Measurements from ENCODE around the gene IL2RA.

GRCh38 chr10:6088721-6089333 lies 26.7 kb upstream of the IL2RA start, which contains the start of gene RBM17:
- TF ChIP-seq, protein P1, sequence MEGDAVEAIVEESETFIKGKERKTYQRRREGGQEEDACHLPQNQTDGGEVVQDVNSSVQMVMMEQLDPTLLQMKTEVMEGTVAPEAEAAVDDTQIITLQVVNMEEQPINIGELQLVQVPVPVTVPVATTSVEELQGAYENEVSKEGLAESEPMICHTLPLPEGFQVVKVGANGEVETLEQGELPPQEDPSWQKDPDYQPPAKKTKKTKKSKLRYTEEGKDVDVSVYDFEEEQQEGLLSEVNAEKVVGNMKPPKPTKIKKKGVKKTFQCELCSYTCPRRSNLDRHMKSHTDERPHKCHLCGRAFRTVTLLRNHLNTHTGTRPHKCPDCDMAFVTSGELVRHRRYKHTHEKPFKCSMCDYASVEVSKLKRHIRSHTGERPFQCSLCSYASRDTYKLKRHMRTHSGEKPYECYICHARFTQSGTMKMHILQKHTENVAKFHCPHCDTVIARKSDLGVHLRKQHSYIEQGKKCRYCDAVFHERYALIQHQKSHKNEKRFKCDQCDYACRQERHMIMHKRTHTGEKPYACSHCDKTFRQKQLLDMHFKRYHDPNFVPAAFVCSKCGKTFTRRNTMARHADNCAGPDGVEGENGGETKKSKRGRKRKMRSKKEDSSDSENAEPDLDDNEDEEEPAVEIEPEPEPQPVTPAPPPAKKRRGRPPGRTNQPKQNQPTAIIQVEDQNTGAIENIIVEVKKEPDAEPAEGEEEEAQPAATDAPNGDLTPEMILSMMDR (IDR thresholded peaks at IDR 0.05 in 2 of 3, conservative IDR thresholded peaks at IDR 0.05 in 1 of 3; ENCODE audit: borderline replicate concordance in 1 of 3, insufficient read depth in 1 of 3, low read depth in 2 of 3, low read length in 2 of 3), result peak; percentile 100
- TF ChIP-seq FOSL1 (IDR thresholded peaks at IDR 0.05; ENCODE audit: low read depth) (no peak), POLR2AphosphoS5 (IDR thresholded peaks at IDR 0.05; ENCODE audit: low read depth, low read length) (peak; percentile 78), REST (IDR thresholded peaks at IDR 0.05; ENCODE audit: low read depth) (no peak), POLR2A (IDR thresholded peaks at IDR 0.05; ENCODE audit: borderline replicate concordance, extremely low read depth, insufficient read depth, insufficient read length) (peak; percentile 68), RAD21 (IDR thresholded peaks at IDR 0.05; ENCODE audit: low read depth) (peak; percentile 83), EGR1 (IDR thresholded peaks at IDR 0.05; ENCODE audit: low read depth) (no peak)

Data from HCT116 (cell line).